AG04450 (cell line): ENCODE measurements around the gene GPR21. TPM values are rescaled to one million over a fixed set of nuclear protein-coding genes. Genes with fewer than 3 reads are reported as not detected.

Experiments used
- CTCF ChIA-PET: fragments of 300-600, 350-600 bp; formaldehyde crosslinking; extraction: SDS; loops from one replicate; lab custom pipeline; 2022; ENCODE audit warnings: antibody characterized with exemption, inconsistent platforms; lab: Charles Lee
- POLR2A ChIA-PET: fragments of 350-600 bp; formaldehyde crosslinking; extraction: SDS; loops from one replicate; lab custom pipeline; 2021; ENCODE audit warnings: antibody characterized with exemption, inconsistent platforms; lab: Yijun Ruan, JAX
- DNase-seq: peaks from one replicate; pipeline ENCODE4 v3.0.0-alpha.2; 2011; ENCODE audit warnings: low read depth, low spot score
- H3K27ac ChIP-seq: one replicate; pipeline ENCODE4 v1.5.1; 2012; ENCODE audit warnings: low read depth, low read length, control low read depth
- H3K27me3 ChIP-seq: one replicate; pipeline ENCODE4 v1.6.0; 2012; ENCODE audit warnings: low read length; ENCODE audit not compliant: control insufficient read depth, insufficient read depth
- H3K4me3 ChIP-seq: 2 replicates; pipeline ENCODE4 v1.5.1; 2011; ENCODE audit warnings: mild to moderate bottlenecking, low read depth, low read length, control low read depth
- H3K9me3 ChIP-seq: 2 replicates; pipeline ENCODE4 v1.5.1; 2012; ENCODE audit warnings: low read length; ENCODE audit not compliant: control insufficient read depth, insufficient read depth
- polyA plus RNA-seq: library from polyadenylated mRNA; depleted of rRNA; stranded (reverse); fragments of >200 nt; gene quantifications from 2 replicates; pipeline ENCODE4 v1.2.3, GENCODE V29; 2011
- TF ChIP-seq, protein P1 (sequence below): IDR thresholded peaks from 2 replicates; pipeline ENCODE4 v1.5.1; 2011; ENCODE audit warnings: low read depth, low read length, control low read depth, inconsistent platforms

GPR21 gene
- polyA plus RNA-seq, 1 experiment: 0.35 TPM

DNA sequence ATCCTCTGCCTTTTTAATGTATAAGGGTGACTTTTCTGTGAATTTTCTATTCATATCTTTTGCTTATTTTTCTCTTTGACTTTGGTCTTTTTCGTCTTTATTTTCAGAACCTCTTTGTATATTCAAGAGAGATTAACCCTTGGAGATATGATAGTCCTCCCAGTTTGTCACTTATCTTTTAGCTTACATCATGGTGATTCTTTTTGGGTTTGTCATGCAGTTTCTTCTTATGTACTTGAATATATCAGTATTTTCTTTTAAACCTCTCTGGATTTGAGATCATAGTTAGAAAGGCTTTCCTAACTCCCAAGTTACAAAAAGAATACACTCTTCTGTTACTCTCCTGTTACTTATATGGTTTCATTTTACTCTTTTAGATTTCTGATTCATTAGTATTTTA is 27.5 kb upstream of the GPR21 start:
- no peak for DNase-seq
- Histone ChIP-seq H3K27me3 (no peaks in the 10 kb centered on the region), H3K4me3 (no peak overlapping the region), H3K27ac (no peak overlapping the region), H3K9me3 (no peaks in the 10 kb centered on the region)
- TF ChIP-seq, protein P1, sequence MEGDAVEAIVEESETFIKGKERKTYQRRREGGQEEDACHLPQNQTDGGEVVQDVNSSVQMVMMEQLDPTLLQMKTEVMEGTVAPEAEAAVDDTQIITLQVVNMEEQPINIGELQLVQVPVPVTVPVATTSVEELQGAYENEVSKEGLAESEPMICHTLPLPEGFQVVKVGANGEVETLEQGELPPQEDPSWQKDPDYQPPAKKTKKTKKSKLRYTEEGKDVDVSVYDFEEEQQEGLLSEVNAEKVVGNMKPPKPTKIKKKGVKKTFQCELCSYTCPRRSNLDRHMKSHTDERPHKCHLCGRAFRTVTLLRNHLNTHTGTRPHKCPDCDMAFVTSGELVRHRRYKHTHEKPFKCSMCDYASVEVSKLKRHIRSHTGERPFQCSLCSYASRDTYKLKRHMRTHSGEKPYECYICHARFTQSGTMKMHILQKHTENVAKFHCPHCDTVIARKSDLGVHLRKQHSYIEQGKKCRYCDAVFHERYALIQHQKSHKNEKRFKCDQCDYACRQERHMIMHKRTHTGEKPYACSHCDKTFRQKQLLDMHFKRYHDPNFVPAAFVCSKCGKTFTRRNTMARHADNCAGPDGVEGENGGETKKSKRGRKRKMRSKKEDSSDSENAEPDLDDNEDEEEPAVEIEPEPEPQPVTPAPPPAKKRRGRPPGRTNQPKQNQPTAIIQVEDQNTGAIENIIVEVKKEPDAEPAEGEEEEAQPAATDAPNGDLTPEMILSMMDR: no peak
- ChIA-PET POLR2A (no interaction called here), CTCF (no interaction called here)

DNA sequence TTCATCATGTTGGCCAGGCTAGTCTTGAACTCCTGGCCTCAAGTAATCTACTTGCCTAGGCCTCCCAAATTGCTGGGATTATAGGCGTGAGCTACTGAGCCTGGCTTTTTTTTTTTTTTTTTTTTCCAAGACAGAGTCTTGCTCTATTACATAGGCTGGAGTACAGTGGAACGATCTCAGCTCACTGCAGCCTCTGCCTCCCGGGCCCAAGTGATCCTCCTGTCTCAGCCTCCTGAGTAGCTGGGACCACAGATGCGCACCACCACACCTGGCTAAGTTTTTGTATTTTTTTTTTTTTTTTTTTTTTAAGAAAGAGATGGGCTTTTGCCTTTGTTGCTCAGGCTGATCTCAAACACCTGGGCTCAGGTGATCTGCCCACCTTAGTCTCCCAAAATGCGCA is 26.2 kb upstream of the GPR21 start:
- ChIA-PET CTCF (no interaction called here), POLR2A (no interaction called here)
- Histone ChIP-seq H3K4me3 (no peak overlapping the region), H3K27me3 (no peaks in the 10 kb centered on the region), H3K9me3 (no peaks in the 10 kb centered on the region), H3K27ac (no peak overlapping the region)
- DNase-seq: no peak
- TF ChIP-seq, protein P1: no peak

DNA sequence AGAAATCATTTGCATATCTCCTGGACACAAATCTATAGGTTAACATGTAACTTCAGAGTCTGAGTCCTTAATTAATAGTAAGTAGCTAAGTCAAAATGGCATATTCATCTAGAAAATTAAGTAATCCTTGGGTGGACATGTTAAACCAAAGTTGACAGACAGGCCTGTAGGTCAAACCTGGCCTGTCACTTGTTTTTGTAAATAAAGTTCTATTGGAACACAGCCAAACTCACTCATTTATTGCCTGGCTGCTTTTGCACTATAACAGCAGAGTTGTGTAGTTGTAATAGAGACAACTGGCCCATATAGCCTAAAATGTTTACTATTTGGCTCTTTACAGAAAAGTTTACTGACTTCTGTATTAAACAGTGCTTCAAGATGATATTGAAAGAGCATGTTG is 24.6 kb upstream of the GPR21 start:
- TF ChIP-seq, protein P1: no peak
- Histone ChIP-seq H3K4me3 (no peak overlapping the region), H3K9me3 (no peaks in the 10 kb centered on the region), H3K27me3 (no peaks in the 10 kb centered on the region), H3K27ac (no peak overlapping the region)
- DNase-seq: no peak
- POLR2A ChIA-PET: no interaction called here
- CTCF ChIA-PET: interaction anchor here (2.2 kb wide), 1 partner anchor 18 kb away, joined by 8 read pairs; no protein-coding TSS in a partner anchor

DNA sequence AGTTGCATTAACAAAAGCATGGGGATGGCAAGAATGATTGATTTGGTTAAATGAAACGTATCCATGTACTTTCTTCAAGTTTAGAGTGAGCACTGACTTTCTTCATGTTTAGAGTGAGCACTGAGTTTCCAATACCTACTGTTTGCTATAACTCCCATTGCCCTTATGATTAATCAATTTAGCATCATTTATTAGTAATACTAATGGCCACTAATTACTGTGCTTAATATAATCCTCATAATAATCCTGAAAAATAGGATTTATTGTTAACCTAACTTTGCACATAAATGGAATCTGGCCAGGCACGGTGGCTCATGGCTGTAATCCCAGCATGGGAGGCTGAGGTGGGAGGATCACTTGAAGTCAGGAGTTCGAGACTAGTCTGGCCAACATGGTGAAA is 22.1 kb upstream of the GPR21 start:
- H3K27me3 ChIP-seq: no peaks in the 10 kb centered on the region
- ChIA-PET POLR2A (no interaction called here), CTCF (no interaction called here)
- TF ChIP-seq, protein P1: no peak
- no peaks in the 10 kb centered on the region for H3K9me3 ChIP-seq
- no peak for DNase-seq
- no peak overlapping the region for H3K4me3 ChIP-seq
- H3K27ac ChIP-seq: no peak overlapping the region

DNA sequence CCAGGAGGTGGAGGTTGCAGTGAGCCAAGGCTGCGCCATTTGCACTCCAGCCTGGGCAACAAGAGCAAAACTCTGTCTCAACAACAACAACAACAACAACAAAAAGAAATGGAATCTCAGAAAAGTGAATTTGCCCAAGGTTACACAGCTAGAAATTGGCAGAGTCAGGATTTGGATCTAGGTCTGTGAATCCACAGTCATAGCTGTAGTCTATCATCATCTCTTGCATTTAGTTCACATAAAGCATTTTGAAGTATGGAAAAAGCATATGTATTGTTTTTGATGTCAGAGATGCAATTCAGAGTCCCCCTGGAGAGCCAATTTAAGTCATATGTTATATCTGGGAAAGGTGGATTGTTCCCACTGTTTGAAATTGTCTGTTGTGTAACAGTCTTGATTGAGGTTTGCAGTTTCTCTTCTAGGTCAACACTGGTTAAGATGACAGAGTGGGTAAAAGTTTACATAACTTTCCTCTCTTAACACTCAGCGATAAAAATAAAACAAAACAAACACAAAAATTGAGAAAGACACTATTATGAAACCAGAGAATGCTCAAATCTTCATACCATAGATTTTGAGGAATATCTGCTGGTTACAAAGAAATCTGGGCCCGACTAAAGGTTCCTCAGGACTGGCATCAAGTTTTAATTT is 21.5 kb upstream of the GPR21 start:
- H3K27ac ChIP-seq: no peak overlapping the region
- H3K27me3 ChIP-seq: no peaks in the 10 kb centered on the region
- DNase-seq: no peak
- H3K4me3 ChIP-seq: no peak overlapping the region
- H3K9me3 ChIP-seq: no peaks in the 10 kb centered on the region
- TF ChIP-seq, protein P1: no peak
- POLR2A ChIA-PET: no interaction called here
- CTCF ChIA-PET: no interaction called here
